Retinal pigment epithelial cell (primary cell): Measurements from ENCODE around the gene TNP1.

Source experiments
- DNase-seq: peaks from one replicate; pipeline ENCODE4 v3.0.0-alpha.2; 2010; ENCODE audit warnings: low read depth
- H3K4me3 ChIP-seq: 2 replicates; pipeline ENCODE4 v1.5.1; 2011; ENCODE audit warnings: mild to moderate bottlenecking, low read length, control low read depth, moderate library complexity
- CTCF ChIP-seq: conservative IDR thresholded peaks from 2 replicates; pipeline ENCODE4 v1.5.1; 2011; ENCODE audit warnings: low read depth, low read length, control low read depth, inconsistent platforms

Gene TNP1

GRCh38 chr2:216859944-216860343 is at the start of gene TNP1:
Gene TNP1, minus strand, starts transcription at chr2:216860064. Its CDS starts 30 bp downstream, at chr2:216860034.
- no peak within 1 kb of the TSS for H3K4me3 ChIP-seq
- no peak for TF ChIP-seq CTCF
- no peak for DNase-seq

- H3K4me3 ChIP-seq, result no peak overlapping the region
- DNase-seq, result no peak
- TF ChIP-seq CTCF, result no peak
Observed at GRCh38 chr2:216908300-216908699, 48.4 kb upstream of the TNP1 start.

- no peak for TF ChIP-seq CTCF
- H3K4me3 ChIP-seq, result no peak overlapping the region
- no peak for DNase-seq
Observed at GRCh38 chr2:216905649-216906329, 45.9 kb upstream of the TNP1 start.

- TF ChIP-seq CTCF, result no peak
- DNase-seq, result no peak
- H3K4me3 ChIP-seq, result no peak overlapping the region
Observed at GRCh38 chr2:216904974-216905373, 45.1 kb upstream of the TNP1 start.

- no peak overlapping the region for H3K4me3 ChIP-seq
- TF ChIP-seq CTCF, result no peak
- DNase-seq, result no peak
Observed at GRCh38 chr2:216904554-216904953, 44.7 kb upstream of the TNP1 start.

- no peak for DNase-seq
- TF ChIP-seq CTCF, result no peak
- H3K4me3 ChIP-seq, result no peak overlapping the region
Observed at GRCh38 chr2:216903470-216903869, 43.6 kb upstream of the TNP1 start.

- DNase-seq, result no peak
- H3K4me3 ChIP-seq, result no peak overlapping the region
- TF ChIP-seq CTCF, result no peak
Observed at GRCh38 chr2:216901273-216901672, 41.4 kb upstream of the TNP1 start.
